K562 (cell line): ENCODE measurements around the gene RPL15. TPM values are rescaled to one million over a fixed set of nuclear protein-coding genes. Genes with fewer than 3 reads are reported as not detected.
A peak's percentile ranks its signal among the peaks of the same experiment; 100 is the strongest.

Experiments
- COPS2 ChIP-seq: fragments of 450-650 bp; conservative IDR thresholded peaks from 2 replicates; pipeline ENCODE4 v1.6.1; 2016; ENCODE audit warnings: mild to moderate bottlenecking, moderate library complexity
- DACH1 ChIP-seq: fragments of 450-650 bp; IDR thresholded peaks from 2 replicates; pipeline ENCODE4 v1.6.1; 2018; ENCODE audit not compliant: partially characterized antibody
- GATAD2B ChIP-seq: fragments of 450-650 bp; IDR thresholded peaks from 2 replicates; pipeline ENCODE4 v1.6.1; 2017; ENCODE audit warnings: mild to moderate bottlenecking, borderline replicate concordance
- HDGF ChIP-seq: fragments of 450-650 bp; IDR thresholded peaks from 2 replicates; pipeline ENCODE4 v1.6.1; 2016
- NFYB ChIP-seq: IDR thresholded peaks from 2 replicates; pipeline ENCODE4 v1.6.1; 2011; ENCODE audit warnings: mild to moderate bottlenecking, moderate library complexity; ENCODE audit not compliant: insufficient read length; ENCODE audit errors: extremely low read depth
- SAFB2 ChIP-seq: fragments of 200-400 bp; formaldehyde crosslinking; IDR thresholded peaks from 2 replicates; pipeline ENCODE4 v1.6.1; 2018; ENCODE audit warnings: borderline replicate concordance, low read length, low read depth, moderate library complexity; ENCODE audit not compliant: severe bottlenecking
- SIN3B ChIP-seq: fragments of 450-650 bp; IDR thresholded peaks from 2 replicates; pipeline ENCODE4 v1.6.1; 2017; ENCODE audit warnings: low read depth, mild to moderate bottlenecking, moderate library complexity
- ZNF23 ChIP-seq: fragments of 250-450 bp; sonication (Bioruptor Pico); IDR thresholded peaks from 2 replicates; pipeline ENCODE4 v1.4.0; 2020; ENCODE audit warnings: mild to moderate bottlenecking
- polyA plus RNA-seq, 8 experiments: library from polyadenylated mRNA; depleted of rRNA in 4 of 8; stranded (reverse) in 5 of 8; unstranded in 3 of 8; fragments of >200 nt; fragmentation: Nextera tagmentation in 2 of 8; fragmentation: Illumina TruSeq in 1 of 8; extraction: Ambion mirVana in 2 of 8; extraction: Trizol in 1 of 8; gene quantifications; 2 replicates each; pipeline versions ENCODE4 v1.2.1 to v1.2.3, GENCODE V29; 2011 to 2014; ENCODE audit warnings: inconsistent platforms in 1 of 8, missing spikeins in 1 of 8
- total RNA-seq, 7 experiments: library from RNA; depleted of rRNA in 6 of 7; stranded (reverse); fragments of >200 nt in 6 of 7; fragmentation: Illumina TruSeq in 2 of 7; extraction: Trizol in 2 of 7; gene quantifications; 2 replicates each; pipeline versions ENCODE4 v1.2.1 to v1.2.3, GENCODE V29; 2011 to 2021; ENCODE audit warnings: low replicate concordance in 1 of 7
- TF ChIP-seq, protein P1 (sequence below): fragments of 250-450 bp; sonication (Bioruptor Pico); IDR thresholded peaks from 2 replicates; pipeline ENCODE4 v1.4.0; 2020; ENCODE audit warnings: mild to moderate bottlenecking, moderate library complexity
- TF ChIP-seq, protein P2 (sequence below): IDR thresholded peaks from 2 replicates; pipeline ENCODE4 v1.6.1; 2012; ENCODE audit warnings: low read depth, low read length, improper control_type of control experiment, borderline replicate concordance
- TF ChIP-seq, protein P3 (sequence below): fragments of 250-450 bp; sonication (Bioruptor Pico); IDR thresholded peaks from 2 replicates; pipeline ENCODE4 v1.8.0; 2021; ENCODE audit warnings: moderate library complexity, mild to moderate bottlenecking, inconsistent platforms
- TF ChIP-seq, protein P4 (sequence below): fragments of 450-650 bp; IDR thresholded peaks from one replicate; pipeline ENCODE4 v1.6.1; 2018; ENCODE audit warnings: mild to moderate bottlenecking, moderate library complexity; ENCODE audit not compliant: partially characterized antibody
- TF ChIP-seq, protein P5 (sequence below), 2 experiments: fragments of 450-650 bp in 1 of 2; sonication (generic) in 1 of 2; formaldehyde crosslinking; conservative IDR thresholded peaks; 2 replicates each; pipeline versions ENCODE4 v1.4.0 to v1.8.1; 2020 to 2022; ENCODE audit warnings: mild to moderate bottlenecking in 1 of 2, missing genetic modification reagents in 1 of 2

RPL15 gene
- total and polyA plus RNA-seq, 9 of the 15 experiments (the other 6 are each of a cell fraction or from before 2014, with no cell fraction given), result 2,393 to 8,850 (median 3,928) TPM

DNA sequence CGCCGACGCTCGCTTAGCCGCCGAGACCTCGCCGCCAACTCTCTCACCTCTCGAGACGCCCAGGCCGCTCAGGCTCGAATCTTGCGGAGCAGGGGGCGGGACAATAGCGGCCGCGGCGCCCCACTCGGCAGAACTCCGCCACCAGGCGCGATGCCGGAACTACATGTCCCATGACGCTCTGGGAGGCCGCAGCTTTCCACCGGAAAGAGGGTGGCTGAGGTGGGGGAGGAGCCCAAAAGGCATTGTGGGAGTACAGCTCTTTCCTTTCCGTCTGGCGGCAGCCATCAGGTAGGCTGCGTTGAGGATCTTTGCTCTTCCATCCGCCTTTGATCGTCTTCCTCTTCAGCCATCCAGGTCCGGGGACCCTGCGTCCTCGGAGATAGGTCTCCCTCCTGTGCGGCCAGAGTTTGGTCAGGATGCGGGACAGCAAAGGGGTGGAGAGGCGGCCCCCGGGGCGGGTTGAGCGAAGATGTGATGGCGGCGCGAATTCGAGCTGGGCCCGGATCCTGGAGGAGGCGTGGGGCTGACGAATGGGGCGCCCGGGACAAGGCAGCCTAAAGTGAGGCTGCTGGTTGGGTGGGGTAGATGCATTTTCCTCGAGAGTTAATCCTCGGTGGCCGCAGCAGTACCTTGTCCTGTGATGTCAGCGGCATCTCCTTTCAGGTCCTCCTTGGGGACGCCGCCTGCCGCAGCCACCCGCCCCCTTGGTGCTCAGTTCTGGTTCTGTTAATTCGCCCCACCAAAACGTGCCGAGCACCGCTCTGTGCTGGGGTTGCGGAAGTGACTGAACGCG is at the start of gene RPL15, which contains the start of gene NKIRAS1 (continued):
- TF ChIP-seq, protein P1, sequence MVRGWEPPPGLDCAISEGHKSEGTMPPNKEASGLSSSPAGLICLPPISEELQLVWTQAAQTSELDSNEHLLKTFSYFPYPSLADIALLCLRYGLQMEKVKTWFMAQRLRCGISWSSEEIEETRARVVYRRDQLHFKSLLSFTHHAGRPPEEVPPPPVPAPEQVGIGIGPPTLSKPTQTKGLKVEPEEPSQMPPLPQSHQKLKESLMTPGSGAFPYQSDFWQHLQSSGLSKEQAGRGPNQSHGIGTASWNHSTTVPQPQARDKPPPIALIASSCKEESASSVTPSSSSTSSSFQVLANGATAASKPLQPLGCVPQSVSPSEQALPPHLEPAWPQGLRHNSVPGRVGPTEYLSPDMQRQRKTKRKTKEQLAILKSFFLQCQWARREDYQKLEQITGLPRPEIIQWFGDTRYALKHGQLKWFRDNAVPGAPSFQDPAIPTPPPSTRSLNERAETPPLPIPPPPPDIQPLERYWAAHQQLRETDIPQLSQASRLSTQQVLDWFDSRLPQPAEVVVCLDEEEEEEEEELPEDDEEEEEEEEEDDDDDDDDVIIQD (CRISPR knock-in tag), result no peak
- TF ChIP-seq NFYB, result no peak
- TF ChIP-seq SAFB2, result no peak
- TF ChIP-seq, protein P2, sequence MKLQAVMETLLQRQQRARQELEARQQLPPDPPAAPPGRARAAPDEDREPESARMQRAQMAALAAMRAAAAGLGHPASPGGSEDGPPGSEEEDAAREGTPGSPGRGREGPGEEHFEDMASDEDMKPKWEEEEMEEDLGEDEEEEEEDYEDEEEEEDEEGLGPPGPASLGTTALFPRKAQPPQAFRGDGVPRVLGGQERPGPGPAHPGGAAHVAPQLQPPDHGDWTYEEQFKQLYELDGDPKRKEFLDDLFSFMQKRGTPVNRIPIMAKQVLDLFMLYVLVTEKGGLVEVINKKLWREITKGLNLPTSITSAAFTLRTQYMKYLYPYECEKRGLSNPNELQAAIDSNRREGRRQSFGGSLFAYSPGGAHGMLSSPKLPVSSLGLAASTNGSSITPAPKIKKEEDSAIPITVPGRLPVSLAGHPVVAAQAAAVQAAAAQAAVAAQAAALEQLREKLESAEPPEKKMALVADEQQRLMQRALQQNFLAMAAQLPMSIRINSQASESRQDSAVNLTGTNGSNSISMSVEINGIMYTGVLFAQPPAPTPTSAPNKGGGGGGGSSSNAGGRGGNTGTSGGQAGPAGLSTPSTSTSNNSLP, result no peak
- no peak for TF ChIP-seq HDGF
- TF ChIP-seq COPS2, result no peak
- no peak for TF ChIP-seq GATAD2B
- TF ChIP-seq, protein P3, sequence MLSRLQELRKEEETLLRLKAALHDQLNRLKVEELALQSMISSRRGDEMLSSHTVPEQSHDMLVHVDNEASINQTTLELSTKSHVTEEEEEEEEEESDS, result no peak
- no peak for TF ChIP-seq DACH1
- TF ChIP-seq SIN3B, result peak; percentile 76; the same call in 1 of the 2 replicates
- TF ChIP-seq ZNF23 (CRISPR knock-in tag), result no peak; the same call in 1 of the 2 replicates
- TF ChIP-seq, protein P4, sequence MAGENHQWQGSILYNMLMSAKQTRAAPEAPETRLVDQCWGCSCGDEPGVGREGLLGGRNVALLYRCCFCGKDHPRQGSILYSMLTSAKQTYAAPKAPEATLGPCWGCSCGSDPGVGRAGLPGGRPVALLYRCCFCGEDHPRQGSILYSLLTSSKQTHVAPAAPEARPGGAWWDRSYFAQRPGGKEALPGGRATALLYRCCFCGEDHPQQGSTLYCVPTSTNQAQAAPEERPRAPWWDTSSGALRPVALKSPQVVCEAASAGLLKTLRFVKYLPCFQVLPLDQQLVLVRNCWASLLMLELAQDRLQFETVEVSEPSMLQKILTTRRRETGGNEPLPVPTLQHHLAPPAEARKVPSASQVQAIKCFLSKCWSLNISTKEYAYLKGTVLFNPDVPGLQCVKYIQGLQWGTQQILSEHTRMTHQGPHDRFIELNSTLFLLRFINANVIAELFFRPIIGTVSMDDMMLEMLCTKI, result no peak
- TF ChIP-seq, protein P5, sequence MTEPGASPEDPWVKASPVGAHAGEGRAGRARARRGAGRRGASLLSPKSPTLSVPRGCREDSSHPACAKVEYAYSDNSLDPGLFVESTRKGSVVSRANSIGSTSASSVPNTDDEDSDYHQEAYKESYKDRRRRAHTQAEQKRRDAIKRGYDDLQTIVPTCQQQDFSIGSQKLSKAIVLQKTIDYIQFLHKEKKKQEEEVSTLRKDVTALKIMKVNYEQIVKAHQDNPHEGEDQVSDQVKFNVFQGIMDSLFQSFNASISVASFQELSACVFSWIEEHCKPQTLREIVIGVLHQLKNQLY (CRISPR knock-in tag; conservative IDR thresholded peaks at IDR 0.05), result peak; percentile 16 to 88; a peak in 2 of 4 replicates
